WERI-Rb-1 (cell line): ENCODE data around the gene SUV39H2.

Experiments
- DNase-seq: peaks from one replicate; pipeline ENCODE4 v3.0.0-alpha.2; 2020
- H3K27ac ChIP-seq: fragments of 250-450 bp; sonication (Bioruptor Pico); 2 replicates; pipeline ENCODE4 v1.5.1; 2020; ENCODE audit warnings: mild to moderate bottlenecking, moderate library complexity
- H3K27me3 ChIP-seq: fragments of 250-450 bp; sonication (Bioruptor Pico); 2 replicates; pipeline ENCODE4 v1.5.1; 2021; ENCODE audit warnings: mild to moderate bottlenecking, low read depth, moderate library complexity; ENCODE audit not compliant: insufficient read depth, severe bottlenecking
- H3K36me3 ChIP-seq: fragments of 250-450 bp; sonication (Bioruptor Pico); 2 replicates; pipeline ENCODE4 v1.5.1; 2020; ENCODE audit warnings: mild to moderate bottlenecking, moderate library complexity
- H3K4me3 ChIP-seq: 2 replicates; pipeline ENCODE4 v1.5.1; 2011; ENCODE audit warnings: low read depth, mild to moderate bottlenecking, control low read depth, low read length
- H3K9me3 ChIP-seq: fragments of 250-450 bp; sonication (Bioruptor Pico); 2 replicates; pipeline ENCODE4 v1.5.1; 2021; ENCODE audit warnings: mild to moderate bottlenecking, moderate library complexity; ENCODE audit not compliant: severe bottlenecking
- CTCF ChIP-seq: IDR thresholded peaks from 2 replicates; pipeline ENCODE4 v1.5.1; 2011; ENCODE audit warnings: low read depth, mild to moderate bottlenecking, control low read depth, inconsistent platforms, low read length

SUV39H2 gene

GRCh38 chr10:14880229-14880628 is 1.6 kb downstream of the SUV39H2 start:
- no peaks in the 10 kb centered on the region for H3K9me3 ChIP-seq
- no peak for TF ChIP-seq CTCF
- no peaks in the 10 kb centered on the region for H3K27me3 ChIP-seq
- peak overlapping the region; percentile 93 for H3K4me3 ChIP-seq
- no peak for DNase-seq
- peaks cover 8% of the 10 kb centered on the region; the same call in 1 of the 2 replicates for H3K36me3 ChIP-seq
- no peak overlapping the region for H3K27ac ChIP-seq

- no peak for DNase-seq
- Histone ChIP-seq H3K9me3 (no peaks in the 10 kb centered on the region), H3K36me3 (peaks cover 13% of the 10 kb centered on the region; the same call in 1 of the 2 replicates), H3K4me3 (no peak overlapping the region), H3K27ac (no peak overlapping the region), H3K27me3 (no peaks in the 10 kb centered on the region)
- no peak for TF ChIP-seq CTCF
Observed at GRCh38 chr10:14884082-14884481, 5.4 kb downstream of the SUV39H2 start.

- no peaks in the 10 kb centered on the region for H3K9me3 ChIP-seq
- no peaks in the 10 kb centered on the region for H3K27me3 ChIP-seq
- no peak overlapping the region for H3K27ac ChIP-seq
- no peak for DNase-seq
- H3K4me3 ChIP-seq, result no peak overlapping the region
- H3K36me3 ChIP-seq, result peaks cover 5% of the 10 kb centered on the region; the same call in 1 of the 2 replicates
- TF ChIP-seq CTCF, result no peak
Observed at GRCh38 chr10:14889318-14889717, 10.7 kb downstream of the SUV39H2 start.

GRCh38 chr10:14891151-14891550 is 12.5 kb downstream of the SUV39H2 start:
- H3K4me3 ChIP-seq, result no peak overlapping the region
- H3K9me3 ChIP-seq, result no peaks in the 10 kb centered on the region
- no peak for DNase-seq
- no peak for TF ChIP-seq CTCF
- H3K36me3 ChIP-seq, result no peaks in the 10 kb centered on the region; the same call in 1 of the 2 replicates
- H3K27me3 ChIP-seq, result no peaks in the 10 kb centered on the region
- H3K27ac ChIP-seq, result no peak overlapping the region

GRCh38 chr10:14904316-14904732 is 25.7 kb downstream of the SUV39H2 start:
- Histone ChIP-seq H3K27ac (no peak overlapping the region), H3K9me3 (no peaks in the 10 kb centered on the region), H3K27me3 (no peaks in the 10 kb centered on the region), H3K36me3 (peaks cover 28% of the 10 kb centered on the region), H3K4me3 (no peak overlapping the region)
- no peak for TF ChIP-seq CTCF
- DNase-seq, result no peak

- no peak for TF ChIP-seq CTCF
- H3K4me3 ChIP-seq, result no peak overlapping the region
- H3K27ac ChIP-seq, result no peak overlapping the region
- H3K9me3 ChIP-seq, result no peaks in the 10 kb centered on the region
- no peaks in the 10 kb centered on the region for H3K27me3 ChIP-seq
- no peak for DNase-seq
- H3K36me3 ChIP-seq, result peaks cover 26% of the 10 kb centered on the region
Observed at GRCh38 chr10:14904864-14905263, 26.2 kb downstream of the SUV39H2 start.
